Fibroblast of lung (primary cell): ENCODE measurements around the gene CRIP2.

Source experiments
- CTCF ChIP-seq, 2 donors: IDR thresholded peaks in 1 of 2; conservative IDR thresholded peaks in 1 of 2; 1 replicate in 1 of 2; 2 replicates in 1 of 2; pipeline ENCODE4 v1.5.1; 2011 to 2012; ENCODE audit warnings: low read length in 2 of 2, control low read depth in 1 of 2, inconsistent platforms in 1 of 2, low read depth in 1 of 2, mild to moderate bottlenecking in 1 of 2
- EZH2 ChIP-seq: IDR thresholded peaks from 2 replicates; pipeline ENCODE4 v1.5.1; 2012; ENCODE audit warnings: low read length, control low read depth, mild to moderate bottlenecking; ENCODE audit errors: missing control alignments

- no peak for TF ChIP-seq CTCF (conservative IDR thresholded peaks at IDR 0.05 in 1 of 2, IDR thresholded peaks at IDR 0.05 in 1 of 2; ENCODE audit: low read depth in 1 of 2, low read length in 2 of 2)
- TF ChIP-seq EZH2 = no peak
Observed at GRCh38 chr14:105473677-105474482, 741 bp upstream of the CRIP2 start.
